GM23338 (cell line): Measurements from ENCODE around the gene C1QTNF2. TPM values are rescaled to one million over a fixed set of nuclear protein-coding genes. Genes with fewer than 3 reads are reported as not detected.

Experiments
- ATAC-seq: fragments of 200-7000 bp; cut with Tn5 transposase; 3 replicates; pipeline ENCODE4 v1.9.1; 2020
- DNase-seq: peaks from one replicate; pipeline ENCODE4 v3.0.0-alpha.2; 2015; ENCODE audit warnings: low spot score
- H2AFZ ChIP-seq: fragments of 200-600 bp; sonication (generic); 2 replicates; pipeline ENCODE4 v1.8.0; 2016; ENCODE audit warnings: antibody characterized with exemption, mild to moderate bottlenecking, moderate library complexity
- H3F3A ChIP-seq: fragments of 200-600 bp; sonication (generic); replicated peaks from 2 replicates; pipeline ENCODE4 v1.8.0; 2017; ENCODE audit warnings: antibody characterized with exemption, mixed run types, low read depth
- H3K27ac ChIP-seq: fragments of 200-600 bp; sonication (generic); 2 replicates; pipeline ENCODE4 v1.6.1; 2016; ENCODE audit warnings: low read depth
- H3K27me3 ChIP-seq: fragments of 200-600 bp; sonication (generic); 2 replicates; pipeline ENCODE4 v1.8.0; 2016; ENCODE audit warnings: mild to moderate bottlenecking, mixed run types, moderate library complexity; ENCODE audit not compliant: insufficient read depth
- H3K36me3 ChIP-seq: fragments of 200-600 bp; sonication (generic); 2 replicates; pipeline ENCODE4 v1.8.0; 2016; ENCODE audit warnings: mild to moderate bottlenecking; ENCODE audit not compliant: insufficient read depth
- H3K4me1 ChIP-seq: fragments of 200-600 bp; sonication (generic); 2 replicates; pipeline ENCODE4 v1.8.0; 2016; ENCODE audit warnings: mild to moderate bottlenecking, moderate library complexity; ENCODE audit not compliant: insufficient read depth
- H3K4me2 ChIP-seq: fragments of 200-600 bp; sonication (generic); 2 replicates; pipeline ENCODE4 v1.7.1; 2017; ENCODE audit warnings: mixed run types
- H3K4me3 ChIP-seq: fragments of 200-600 bp; sonication (generic); 2 replicates; pipeline ENCODE4 v1.6.1; 2016; ENCODE audit warnings: mixed run types
- H3K79me2 ChIP-seq: fragments of 200-600 bp; sonication (generic); replicated peaks from 2 replicates; pipeline ENCODE4 v1.8.0; 2017; ENCODE audit warnings: mild to moderate bottlenecking; ENCODE audit not compliant: insufficient read depth
- H3K9me2 ChIP-seq: fragments of 200-600 bp; sonication (generic); 2 replicates; pipeline ENCODE4 v1.8.0; 2017; ENCODE audit not compliant: insufficient read depth
- H4K20me1 ChIP-seq: fragments of 200-600 bp; sonication (generic); replicated peaks from 2 replicates; pipeline ENCODE4 v1.8.0; 2017; ENCODE audit warnings: mild to moderate bottlenecking; ENCODE audit not compliant: insufficient read depth
- H3K27ac Mint-ChIP-seq: 2 replicates; pipeline ENCODE4 v1.8.0; 2020; ENCODE audit warnings: inconsistent platforms, mild to moderate bottlenecking, moderate library complexity, mixed read lengths
- H3K27me3 Mint-ChIP-seq: 3 replicates; pipeline ENCODE4 v1.8.0; 2022; ENCODE audit warnings: low read depth, mild to moderate bottlenecking, moderate library complexity, mixed read lengths, inconsistent platforms; ENCODE audit not compliant: insufficient read depth, poor library complexity
- H3K36me3 Mint-ChIP-seq: 3 replicates; pipeline ENCODE4 v1.8.0; 2021; ENCODE audit warnings: low read depth, mild to moderate bottlenecking, inconsistent platforms, moderate library complexity, mixed read lengths
- H3K4me1 Mint-ChIP-seq: 3 replicates; pipeline ENCODE4 v1.8.0; 2020; ENCODE audit warnings: mild to moderate bottlenecking, inconsistent platforms, mixed read lengths
- H3K4me3 Mint-ChIP-seq: 3 replicates; pipeline ENCODE4 v1.8.0; 2021; ENCODE audit warnings: moderate library complexity, mild to moderate bottlenecking, inconsistent platforms, mixed read lengths
- H3K9me3 Mint-ChIP-seq: 3 replicates; pipeline ENCODE4 v1.8.0; 2020; ENCODE audit warnings: moderate library complexity, mild to moderate bottlenecking, inconsistent platforms, mixed read lengths
- ETS1 ChIP-seq: IDR thresholded peaks from 2 replicates; pipeline ENCODE4 v1.6.1; 2016; ENCODE audit warnings: antibody characterized with exemption
- EZH2 ChIP-seq: fragments of 200-600 bp; sonication (generic); IDR thresholded peaks from one replicate; pipeline ENCODE4 v1.8.0; 2017; ENCODE audit warnings: antibody characterized with exemption, mild to moderate bottlenecking, low read depth; ENCODE audit not compliant: unreplicated experiment
- NANOG ChIP-seq: IDR thresholded peaks from 2 replicates; pipeline ENCODE4 v1.6.1; 2016; ENCODE audit warnings: antibody characterized with exemption, borderline replicate concordance
- POLR2AphosphoS5 ChIP-seq: IDR thresholded peaks from 2 replicates; pipeline ENCODE4 v1.6.1; 2016; ENCODE audit warnings: antibody characterized with exemption, low read depth
- STAT1 ChIP-seq: IDR thresholded peaks from one replicate; pipeline ENCODE4 v1.6.1; 2016; ENCODE audit warnings: antibody characterized with exemption; ENCODE audit not compliant: unreplicated experiment
- ZNF114 ChIP-seq: fragments of 250-450 bp; sonication (Bioruptor Pico); IDR thresholded peaks from 2 replicates; pipeline ENCODE4 v1.5.0; 2020; ENCODE audit warnings: mild to moderate bottlenecking, moderate library complexity
- ZNF462 ChIP-seq: fragments of 250-450 bp; sonication (Bioruptor Pico); IDR thresholded peaks from 2 replicates; pipeline ENCODE4 v1.5.0; 2020; ENCODE audit warnings: mild to moderate bottlenecking, moderate library complexity
- polyA plus RNA-seq: library from polyadenylated mRNA; unstranded; fragments of >200 nt; fragmentation: Nextera tagmentation; extraction: Ambion mirVana; gene quantifications from 2 replicates; pipeline ENCODE4 v1.2.1, GENCODE V29; 2016
- total RNA-seq: library from RNA; depleted of rRNA; stranded (reverse); fragments of >200 nt; shearing (Covaris generic); gene quantifications from 2 replicates; pipeline ENCODE4 v1.2.3, GENCODE V29; 2014

The C1QTNF2 gene
- total and polyA plus RNA-seq, 2 experiments from 2014 or later: 0.56 to 0.92 TPM

- TF ChIP-seq ZNF462 (CRISPR knock-in tag): no peak
- TF ChIP-seq POLR2AphosphoS5: no peak
- TF ChIP-seq ETS1: no peak
Measured at GRCh38 chr5:160397492-160397891, 27.1 kb upstream of the C1QTNF2 start (continued).

- Histone ChIP-seq H3K9me2 (no peaks in the 10 kb centered on the region), H3K79me2 (peaks cover 18% of the 10 kb centered on the region)
Measured at GRCh38 chr5:160395111-160395510, 24.7 kb upstream of the C1QTNF2 start.

More at GRCh38 chr5:160395111-160395510, 24.7 kb upstream of the C1QTNF2 start:
- no peaks in the 10 kb centered on the region for H4K20me1 ChIP-seq
- Mint-ChIP-seq H3K4me3 (no peak overlapping the region), H3K27me3 (peaks cover 3% of the 10 kb centered on the region), H3K9me3 (no peaks in the 10 kb centered on the region), H3K4me1 (peaks cover 9% of the 10 kb centered on the region; the same call in 2 of the 3 replicates), H3K27ac (no peak overlapping the region), H3K36me3 (no peaks in the 10 kb centered on the region; the same call in 2 of the 3 replicates)
- H3K36me3 ChIP-seq: no peaks in the 10 kb centered on the region
- no peak overlapping the region for H3K4me3 ChIP-seq
- no peak overlapping the region for H3K4me2 ChIP-seq
- H3K4me1 ChIP-seq: peaks cover 8% of the 10 kb centered on the region
- no peak overlapping the region for H2AFZ ChIP-seq
- ATAC-seq (no peak), DNase-seq (no peak)
- H3K27ac ChIP-seq: no peak overlapping the region
- no peaks in the 10 kb centered on the region for H3F3A ChIP-seq
- TF ChIP-seq EZH2: no peak
- TF ChIP-seq STAT1: no peak
- TF ChIP-seq NANOG: no peak
- TF ChIP-seq ZNF114 (CRISPR knock-in tag): no peak
- no peaks in the 10 kb centered on the region for H3K27me3 ChIP-seq
